ENCODE results near the gene PPFIA4.

PPFIA4 gene

GRCh38 chr1:203126866-203127665 lies 100.8 kb downstream of the PPFIA4 start:
- DNase-seq (ENCODE audit: low spot score) = no peak

DNA sequence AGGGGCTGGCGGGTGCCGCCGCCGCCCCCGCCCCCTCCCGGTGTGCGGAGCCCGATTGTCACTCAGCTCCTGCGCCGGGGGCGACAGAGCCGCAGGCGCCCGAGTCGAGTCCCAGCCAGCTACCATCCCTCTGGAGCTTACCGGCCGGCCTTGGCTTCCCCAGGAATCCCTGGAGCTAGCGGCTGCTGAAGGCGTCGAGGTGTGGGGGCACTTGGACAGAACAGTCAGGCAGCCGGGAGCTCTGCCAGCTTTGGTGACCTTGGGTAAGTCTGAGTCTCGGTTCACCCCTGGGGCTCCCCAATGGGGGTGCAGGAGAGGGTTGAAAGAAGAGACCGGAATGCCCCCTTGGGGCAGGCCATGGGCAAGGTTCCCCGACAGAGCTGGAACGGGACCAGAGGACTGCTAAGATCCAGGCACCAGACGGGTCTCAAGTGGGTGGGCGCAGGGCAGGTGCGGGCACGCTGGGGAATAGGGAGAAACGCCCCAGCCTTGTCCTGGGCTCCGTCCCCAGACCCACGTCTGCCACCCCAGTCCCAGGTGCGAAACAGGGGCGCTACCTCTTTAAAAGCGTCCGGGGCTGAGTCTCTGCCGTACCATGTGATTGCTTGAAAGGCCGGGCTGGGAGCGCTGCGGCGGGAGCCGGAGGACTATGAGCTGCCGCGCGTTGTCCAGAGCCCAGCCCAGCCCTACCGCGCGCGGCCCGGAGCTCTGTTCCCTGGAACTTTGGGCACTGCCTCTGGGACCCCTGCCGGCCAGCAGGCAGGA lies 101.6 kb downstream of the PPFIA4 start, which contains the start of gene ADORA1:
TSS of gene ADORA1 (plus strand) at position 61 of the 765 bp plus-strand sequence. CDS start 1,116 bp downstream, outside the sequence.
- peak; percentile 89 for DNase-seq (ENCODE audit: low spot score)

DNA sequence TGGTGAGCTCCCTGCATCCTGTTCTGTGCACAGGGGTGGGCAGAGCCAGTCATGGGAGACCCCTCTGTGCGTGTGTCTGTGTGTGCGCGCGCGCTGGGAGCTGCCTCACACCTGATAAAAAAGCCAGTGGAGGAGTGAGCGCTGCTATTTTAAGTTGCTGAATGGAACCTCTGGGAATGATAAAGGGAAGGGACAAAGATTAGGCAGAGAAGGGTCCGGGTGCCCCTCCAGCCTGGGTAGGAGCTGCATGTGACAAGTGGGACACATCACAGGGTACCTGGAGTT lies 102.1 kb downstream of the PPFIA4 start:
- no peak for DNase-seq (ENCODE audit: low spot score)
